Endothelial cell of umbilical vein (primary cell): ENCODE measurements around the gene SMAD5.

Experiments
- CTCF ChIP-seq, 2 donors: IDR thresholded peaks; 1 replicate in 1 of 2; 2 replicates in 1 of 2; pipeline ENCODE4 v1.5.1; 2011; ENCODE audit warnings: low read length in 2 of 2, mild to moderate bottlenecking in 2 of 2, moderate library complexity in 2 of 2, control low read depth in 1 of 2, inconsistent platforms in 1 of 2, low read depth in 1 of 2; ENCODE audit not compliant: insufficient read depth in 1 of 2; ENCODE audit errors: extremely low read depth in 1 of 2
- EZH2 ChIP-seq: IDR thresholded peaks from 2 replicates; pipeline ENCODE4 v1.6.1; 2012; ENCODE audit warnings: borderline replicate concordance, low read depth, mild to moderate bottlenecking, moderate library complexity, low read length, inconsistent platforms; ENCODE audit not compliant: severe bottlenecking
- TF ChIP-seq, protein P1 (sequence below): IDR thresholded peaks from 2 replicates; pipeline ENCODE4 v1.6.1; 2011; ENCODE audit not compliant: insufficient read depth, insufficient read length

GRCh38 chr5:136134653-136135052 lies 2.0 kb downstream of the SMAD5 start:
- TF ChIP-seq EZH2, result no peak
- TF ChIP-seq, protein P1, sequence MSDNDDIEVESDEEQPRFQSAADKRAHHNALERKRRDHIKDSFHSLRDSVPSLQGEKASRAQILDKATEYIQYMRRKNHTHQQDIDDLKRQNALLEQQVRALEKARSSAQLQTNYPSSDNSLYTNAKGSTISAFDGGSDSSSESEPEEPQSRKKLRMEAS, result no peak
- no peak for TF ChIP-seq CTCF (IDR thresholded peaks at IDR 0.05; ENCODE audit: extremely low read depth in 1 of 2, insufficient read depth in 1 of 2, low read depth in 1 of 2, low read length in 2 of 2)
